Stimulated activated CD8-positive, alpha-beta memory T cell treated with anti-CD3 and anti-CD28 coated beads, Interleukin-7, amount 100 ng/mL, for 4 hours (primary cell): ENCODE results near the gene BEST1.

ENCODE experiments used
- DNase-seq, 2 donors: peaks; one replicate each; pipeline ENCODE4 v3.0.0-alpha.2; 2020; ENCODE audit warnings: low read depth in 2 of 2

The BEST1 gene

DNA sequence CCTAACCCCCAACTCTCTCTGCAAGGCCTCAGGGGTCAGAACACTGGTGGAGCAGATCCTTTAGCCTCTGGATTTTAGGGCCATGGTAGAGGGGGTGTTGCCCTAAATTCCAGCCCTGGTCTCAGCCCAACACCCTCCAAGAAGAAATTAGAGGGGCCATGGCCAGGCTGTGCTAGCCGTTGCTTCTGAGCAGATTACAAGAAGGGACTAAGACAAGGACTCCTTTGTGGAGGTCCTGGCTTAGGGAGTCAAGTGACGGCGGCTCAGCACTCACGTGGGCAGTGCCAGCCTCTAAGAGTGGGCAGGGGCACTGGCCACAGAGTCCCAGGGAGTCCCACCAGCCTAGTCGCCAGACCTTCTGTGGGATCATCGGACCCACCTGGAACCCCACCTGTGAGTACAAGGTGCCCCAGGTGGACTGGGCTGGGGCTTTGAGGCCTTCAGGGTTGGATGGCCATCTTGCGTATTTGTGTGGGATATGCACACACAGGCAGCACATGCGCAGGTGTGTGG lies at the start of gene BEST1:
Gene BEST1 (plus strand): TSS at position 317 of the 513 bp plus-strand sequence. CDS start 1,456 bp downstream, outside the sequence.
- no peak for DNase-seq

DNA sequence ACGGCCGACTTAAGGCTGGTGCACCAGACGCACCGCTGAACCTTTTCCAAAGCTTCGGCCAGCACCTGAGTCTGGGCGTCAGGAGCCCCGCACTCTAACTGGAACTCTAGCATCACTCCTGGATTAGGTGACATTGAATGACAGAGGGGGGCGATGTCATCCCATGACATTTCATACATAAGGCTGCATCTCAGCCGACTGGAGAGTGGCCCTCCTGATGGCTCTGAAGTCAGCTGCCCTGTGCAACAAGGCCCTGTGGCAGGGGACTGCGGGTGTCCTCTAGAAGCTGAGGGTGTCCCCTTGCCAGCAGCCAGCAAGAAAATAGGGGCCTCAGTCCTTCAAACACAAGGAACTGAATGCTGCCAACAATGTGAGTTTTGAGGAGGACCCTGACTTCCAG lies 48.8 kb upstream of the BEST1 start:
- DNase-seq, result no peak

- DNase-seq, result no peak
These were observed 47.8 kb upstream of the BEST1 start for GRCh38 chr11:61902313-61902712.

DNA sequence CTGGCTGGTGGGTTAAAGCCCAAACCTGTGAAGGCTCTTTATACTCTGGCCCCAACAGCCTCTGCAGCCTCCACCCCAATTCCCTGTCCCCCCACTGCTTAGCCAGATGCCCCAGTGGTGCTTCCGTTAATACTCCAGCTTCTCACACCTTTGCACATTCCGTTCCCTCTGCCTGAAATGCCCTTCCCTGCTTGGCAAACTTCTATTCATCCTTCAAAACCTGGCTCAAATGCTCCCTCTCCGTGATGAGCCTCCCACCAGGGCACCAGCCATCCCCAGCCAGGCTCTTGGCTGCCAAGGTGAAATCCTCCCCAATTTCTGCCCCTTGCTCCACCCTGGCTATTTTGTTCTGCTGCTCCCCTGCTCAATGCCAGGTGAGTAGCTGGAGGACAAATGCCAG lies 46.3 kb upstream of the BEST1 start:
- DNase-seq, result no peak

DNA sequence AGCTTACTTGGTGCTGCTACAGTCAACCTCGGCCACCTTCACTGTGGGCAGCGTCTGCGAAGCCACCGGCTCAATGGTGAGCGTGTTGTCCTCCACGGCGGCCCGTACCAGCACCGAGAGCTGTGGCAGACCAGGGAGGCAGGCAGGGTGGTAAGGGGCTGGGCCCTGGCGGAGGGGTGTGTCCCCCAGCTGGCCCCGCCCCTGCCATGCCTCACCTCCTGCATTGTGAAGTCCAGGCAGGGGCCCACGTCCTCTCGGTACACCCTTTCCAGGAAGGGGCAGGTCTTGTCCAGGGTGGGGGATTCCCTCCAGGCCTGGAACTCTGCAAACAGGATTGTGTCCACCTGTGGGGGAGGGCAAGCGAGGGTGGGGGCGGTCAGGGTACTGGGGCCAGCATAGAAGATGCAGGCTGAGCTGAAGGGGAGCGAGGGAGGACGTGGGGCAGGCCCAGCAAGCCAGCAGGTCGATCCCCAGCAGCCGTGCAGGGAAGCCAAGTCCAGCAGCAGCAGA lies 45.6 kb upstream of the BEST1 start:
- no peak for DNase-seq

DNA sequence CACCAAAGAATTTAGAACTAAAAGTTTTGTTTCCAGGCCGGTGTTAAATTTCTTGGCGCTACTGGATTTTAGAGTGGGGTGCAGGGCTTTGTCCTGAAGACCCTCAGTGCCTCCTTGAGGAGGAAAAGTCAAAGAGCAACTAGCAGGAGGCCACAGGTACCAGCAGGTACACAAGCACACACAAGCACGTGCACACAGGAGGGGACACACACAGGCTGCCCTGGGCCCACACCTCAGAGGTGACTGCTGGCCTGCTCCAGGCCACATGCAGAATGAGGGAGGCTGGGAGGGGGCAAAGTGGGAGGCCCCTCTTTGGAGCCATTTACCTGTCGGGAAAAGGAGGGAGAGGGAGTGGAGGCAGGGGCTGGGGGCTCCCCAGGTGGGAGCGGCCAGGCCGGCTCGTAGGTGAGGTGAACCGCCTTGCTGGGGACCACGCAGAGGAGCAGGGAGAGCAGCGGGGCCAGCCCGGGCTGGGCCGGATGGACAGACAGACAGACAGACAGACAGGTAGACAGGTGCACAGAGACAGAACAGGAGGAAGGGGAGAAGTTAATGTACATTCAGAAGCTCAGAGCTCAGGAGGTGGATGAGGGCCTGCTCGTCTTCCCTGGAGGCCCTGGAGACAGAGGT lies 45.0 kb upstream of the BEST1 start:
- no peak for DNase-seq

- DNase-seq, result no peak
These were observed 44.2 kb upstream of the BEST1 start for GRCh38 chr11:61905801-61906521.

- no peak for DNase-seq
These were observed 43.6 kb upstream of the BEST1 start for GRCh38 chr11:61906522-61906909.

DNA sequence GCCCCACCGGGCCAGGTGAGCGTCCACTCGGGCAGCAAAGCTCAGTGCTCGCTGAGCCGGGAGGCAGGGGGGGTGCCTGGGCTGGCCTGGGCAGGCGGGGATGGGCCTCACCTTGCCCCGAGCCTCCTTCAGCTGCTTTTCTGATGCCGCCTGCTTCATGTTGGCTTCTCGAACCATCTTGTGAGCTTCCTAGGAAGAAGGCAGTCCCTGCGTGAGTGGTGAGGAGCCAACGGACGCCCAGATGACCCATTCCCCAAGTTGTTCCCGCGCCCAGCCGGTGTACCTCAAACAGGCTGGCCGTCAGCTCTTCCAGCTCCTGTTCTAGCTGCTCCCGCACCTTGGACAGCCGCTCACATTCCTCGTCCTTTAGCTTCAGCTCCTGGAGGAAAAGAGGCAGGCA lies 42.9 kb upstream of the BEST1 start:
- no peak for DNase-seq

GRCh38 chr11:61907871-61908729 lies 42.1 kb upstream of the BEST1 start:
- no peak for DNase-seq

DNA sequence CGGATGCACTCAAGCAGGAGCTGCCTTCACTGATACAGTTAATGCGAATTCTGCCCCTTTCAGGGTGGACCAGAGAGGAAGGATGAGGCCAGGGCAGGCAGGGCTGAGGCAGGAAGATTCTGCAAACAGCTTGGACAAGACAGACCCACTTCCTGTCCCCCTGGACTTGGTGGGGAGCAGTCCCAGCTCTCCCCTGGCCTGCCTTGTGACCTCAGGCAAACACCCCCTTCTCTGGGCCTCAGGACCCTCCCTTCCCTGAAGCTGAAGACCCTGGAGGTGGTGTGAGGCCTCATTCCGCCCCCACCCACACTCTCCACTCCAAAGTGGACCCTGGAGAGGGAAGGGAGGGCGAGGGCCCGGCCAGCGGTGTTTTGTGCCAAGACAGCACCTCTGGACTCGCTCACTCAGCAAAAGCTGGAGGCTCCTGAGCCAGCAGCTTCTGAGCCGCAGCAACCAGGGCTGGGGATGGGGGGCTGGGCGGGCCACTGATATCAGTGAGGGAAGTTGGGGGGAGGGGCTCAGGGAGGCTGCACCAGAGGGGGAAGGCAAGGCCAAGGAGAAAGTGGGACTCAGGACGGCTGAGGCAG lies 41.3 kb upstream of the BEST1 start:
- DNase-seq, result no peak

- no peak for DNase-seq
These were observed 39.7 kb upstream of the BEST1 start for GRCh38 chr11:61910187-61911127.

GRCh38 chr11:61911128-61911700 lies 38.9 kb upstream of the BEST1 start:
- DNase-seq, result no peak

DNA sequence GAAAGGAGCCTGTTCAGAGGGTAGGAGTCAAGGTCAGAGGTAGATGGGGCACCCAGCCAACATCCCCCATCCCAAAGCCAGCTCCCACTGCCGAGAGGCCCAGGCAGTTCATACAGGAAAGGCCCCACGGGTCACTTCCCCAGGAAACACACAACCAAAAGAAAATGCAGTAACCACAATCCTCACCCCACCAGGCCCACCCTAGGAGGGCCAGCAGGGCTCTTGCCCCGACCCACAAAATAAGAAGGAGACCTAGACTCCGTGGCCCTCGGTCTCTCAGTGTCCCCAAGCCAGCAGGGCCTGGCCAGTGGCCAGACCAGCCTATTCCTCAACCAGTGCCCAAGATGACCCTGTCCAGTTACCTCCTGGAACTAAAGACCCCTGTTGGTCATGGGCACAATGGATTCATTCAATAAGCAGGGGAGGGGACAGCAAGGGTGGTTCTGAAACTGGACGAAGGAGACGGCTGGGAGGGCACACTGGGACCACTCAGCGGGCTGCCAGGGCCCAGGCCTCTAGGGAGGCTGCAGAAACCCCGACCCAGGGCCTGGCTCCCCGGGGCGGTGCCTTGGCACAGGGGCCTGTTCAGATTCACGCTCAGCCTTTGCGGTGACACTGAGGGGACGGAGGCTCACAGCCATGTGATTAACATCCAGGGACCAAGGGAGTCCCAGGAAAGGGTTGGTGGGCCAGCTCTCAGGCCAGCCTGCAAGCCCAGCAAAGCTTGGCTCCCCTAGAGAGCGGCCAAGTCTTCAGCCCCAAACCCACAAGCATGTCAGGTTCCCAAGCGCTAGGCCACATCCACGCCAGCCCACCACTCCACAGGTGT lies 38.2 kb upstream of the BEST1 start:
- no peak for DNase-seq

GRCh38 chr11:61912530-61912898 lies 37.6 kb upstream of the BEST1 start:
- DNase-seq, result no peak

GRCh38 chr11:61912991-61913698 lies 37.0 kb upstream of the BEST1 start:
- no peak for DNase-seq

DNA sequence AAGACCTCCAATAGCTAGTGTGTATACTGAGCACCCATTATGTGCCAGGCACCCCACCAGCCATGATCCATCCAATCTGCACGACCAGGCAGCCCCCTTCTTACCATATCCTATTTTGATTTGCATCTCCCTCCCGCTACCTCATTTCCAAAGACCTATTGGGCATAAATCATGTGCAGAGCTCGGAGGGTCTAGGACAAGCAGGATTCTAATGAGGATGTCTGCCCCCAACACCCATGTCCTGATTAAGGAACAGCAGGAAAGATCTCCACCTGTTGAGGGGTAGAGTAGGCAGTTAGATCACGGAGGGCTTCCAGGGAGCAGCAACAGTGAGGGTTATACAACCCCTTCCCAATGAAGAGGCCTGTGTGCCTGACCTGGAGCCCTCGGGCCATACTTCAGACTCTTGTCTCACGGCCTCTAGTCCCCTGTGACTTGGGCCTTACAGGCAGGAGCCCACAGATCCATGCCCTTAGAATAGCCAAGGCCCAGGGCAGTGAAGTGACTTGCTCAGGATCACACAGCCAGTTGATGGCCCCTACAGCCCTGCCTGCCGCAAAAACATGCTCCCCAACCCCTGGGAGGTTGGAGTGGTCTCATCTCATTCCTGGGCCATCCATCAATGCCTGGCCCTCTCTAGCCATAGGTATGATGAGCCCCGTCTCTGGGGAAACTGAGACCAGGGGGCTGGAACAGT lies 36.3 kb upstream of the BEST1 start:
- no peak for DNase-seq

DNA sequence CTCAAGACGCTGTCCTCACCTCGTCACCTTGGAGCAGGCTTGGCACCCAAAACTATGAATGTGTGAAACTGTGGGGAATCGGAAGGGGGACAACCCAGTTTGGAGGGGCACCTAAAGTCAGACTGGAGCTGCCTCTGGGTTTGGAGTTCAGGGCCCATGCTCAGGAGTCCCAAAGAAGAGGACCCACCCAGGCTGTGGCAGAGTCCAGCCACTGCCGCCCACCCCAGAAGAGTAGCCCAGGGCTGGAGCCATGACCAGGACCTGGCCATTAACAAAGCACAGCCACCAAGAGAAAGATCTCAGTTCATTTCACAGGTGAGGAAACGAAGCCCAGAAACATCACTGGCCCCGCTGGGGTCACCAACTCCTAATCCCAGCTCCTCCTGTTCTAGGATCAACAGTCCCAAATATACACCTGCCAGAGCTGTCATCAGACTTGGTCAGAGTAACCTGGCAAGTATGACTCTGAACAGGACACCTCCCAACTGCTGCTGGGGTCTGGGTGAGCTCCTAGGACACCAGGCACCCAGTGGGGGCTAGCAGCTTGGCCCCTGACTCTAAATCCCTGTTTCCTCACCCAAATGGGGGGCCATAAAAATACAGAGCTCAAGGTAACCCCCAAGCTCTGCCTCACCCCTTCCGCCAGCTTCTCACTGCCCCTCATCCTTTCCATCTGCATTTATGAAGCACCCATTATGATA lies 35.5 kb upstream of the BEST1 start:
- no peak for DNase-seq
